H9 (cell line): ENCODE measurements around the gene IL24. TPM values are rescaled to one million over a fixed set of nuclear protein-coding genes. Genes with fewer than 3 reads are reported as not detected.

Experiments
- DNase-seq: peaks from one replicate; pipeline ENCODE4 v3.0.0-alpha.2; 2017
- H2AFZ ChIP-seq: one replicate; pipeline ENCODE4 v1.6.1; 2013; ENCODE audit warnings: mild to moderate bottlenecking, low read length, control low read depth, moderate library complexity
- H2AK5ac ChIP-seq: 2 replicates; pipeline ENCODE4 v1.6.1; 2013; ENCODE audit warnings: low read length, control low read depth, mixed read lengths; ENCODE audit not compliant: insufficient read length
- H2BK120ac ChIP-seq: one replicate; pipeline ENCODE4 v1.6.1; 2013; ENCODE audit warnings: low read depth, mild to moderate bottlenecking, low read length, control low read depth, inconsistent platforms; ENCODE audit not compliant: poor library complexity, severe bottlenecking
- H2BK12ac ChIP-seq: 2 replicates; pipeline ENCODE4 v1.6.1; 2013; ENCODE audit warnings: low read length, control low read depth, mixed read lengths, low read depth; ENCODE audit not compliant: insufficient read length
- H2BK15ac ChIP-seq: 2 replicates; pipeline ENCODE4 v1.6.1; 2013; ENCODE audit warnings: low read depth, low read length, control low read depth
- H2BK20ac ChIP-seq: one replicate; pipeline ENCODE4 v1.6.1; 2013; ENCODE audit warnings: low read depth, mild to moderate bottlenecking, low read length, control low read depth, inconsistent platforms; ENCODE audit not compliant: poor library complexity, severe bottlenecking
- H2BK5ac ChIP-seq: 2 replicates; pipeline ENCODE4 v1.6.1; 2013; ENCODE audit warnings: low read length, control low read depth, mixed read lengths; ENCODE audit not compliant: insufficient read length
- H3K14ac ChIP-seq: 2 replicates; pipeline ENCODE4 v1.6.1; 2013; ENCODE audit warnings: low read length, control low read depth; ENCODE audit not compliant: insufficient read depth
- H3K18ac ChIP-seq: 2 replicates; pipeline ENCODE4 v1.6.1; 2013; ENCODE audit warnings: low read depth, mild to moderate bottlenecking, mixed read lengths, low read length, control low read depth; ENCODE audit not compliant: insufficient read length
- H3K23ac ChIP-seq: 2 replicates; pipeline ENCODE4 v1.6.1; 2013; ENCODE audit warnings: low read length, control low read depth, mixed read lengths, low read depth; ENCODE audit not compliant: insufficient read length
- H3K23me2 ChIP-seq: 2 replicates; pipeline ENCODE4 v1.6.1; 2013; ENCODE audit warnings: low read depth, mild to moderate bottlenecking, mixed read lengths, low read length, control low read depth; ENCODE audit not compliant: insufficient read length, poor library complexity, severe bottlenecking
- H3K27ac ChIP-seq: 2 replicates; pipeline ENCODE4 v1.5.1; 2013; ENCODE audit warnings: low read length, control low read depth, mixed read lengths, low read depth; ENCODE audit not compliant: insufficient read length
- H3K27me3 ChIP-seq: 2 replicates; pipeline ENCODE4 v1.6.1; 2013; ENCODE audit warnings: low read length, control low read depth, inconsistent platforms; ENCODE audit not compliant: insufficient read depth
- H3K4ac ChIP-seq: 2 replicates; pipeline ENCODE4 v1.6.1; 2013; ENCODE audit warnings: low read depth, mild to moderate bottlenecking, control low read depth, inconsistent platforms, low read length, moderate library complexity
- H3K4me1 ChIP-seq: 2 replicates; pipeline ENCODE4 v1.6.1; 2013; ENCODE audit warnings: low read length, control low read depth, inconsistent platforms; ENCODE audit not compliant: insufficient read depth
- H3K4me2 ChIP-seq: 2 replicates; pipeline ENCODE4 v1.6.1; 2013; ENCODE audit warnings: low read length, control low read depth, mixed read lengths; ENCODE audit not compliant: insufficient read length, insufficient read depth
- H3K56ac ChIP-seq: 2 replicates; pipeline ENCODE4 v1.6.1; 2013; ENCODE audit warnings: low read depth, mild to moderate bottlenecking, mixed read lengths, low read length, control low read depth; ENCODE audit not compliant: insufficient read length
- H3K79me1 ChIP-seq: 2 replicates; pipeline ENCODE4 v1.6.1; 2013; ENCODE audit warnings: low read depth, mild to moderate bottlenecking, moderate library complexity, low read length, control low read depth, inconsistent platforms; ENCODE audit not compliant: insufficient read depth, poor library complexity, severe bottlenecking
- H3K79me2 ChIP-seq: 2 replicates; pipeline ENCODE4 v1.6.1; 2013; ENCODE audit warnings: low read length, control low read depth, inconsistent platforms; ENCODE audit not compliant: insufficient read depth
- H3K9ac ChIP-seq: 2 replicates; pipeline ENCODE4 v1.6.1; 2013; ENCODE audit warnings: low read length, control low read depth, mixed read lengths; ENCODE audit not compliant: insufficient read length; ENCODE audit errors: extremely low read depth
- H3K9me3 ChIP-seq: one replicate; pipeline ENCODE4 v1.6.1; 2013; ENCODE audit warnings: low read depth, low read length, inconsistent platforms; ENCODE audit not compliant: control insufficient read depth
- H3T11ph ChIP-seq: one replicate; pipeline ENCODE4 v1.6.1; 2013; ENCODE audit warnings: mild to moderate bottlenecking, low read length, control low read depth, inconsistent platforms
- H4K20me1 ChIP-seq: one replicate; pipeline ENCODE4 v1.6.1; 2013; ENCODE audit not compliant: control insufficient read depth, insufficient read length, insufficient read depth
- H4K5ac ChIP-seq: 2 replicates; pipeline ENCODE4 v1.6.1; 2013; ENCODE audit warnings: low read depth, mild to moderate bottlenecking, mixed read lengths, low read length, control low read depth; ENCODE audit not compliant: insufficient read length
- H4K8ac ChIP-seq: replicated peaks from 2 replicates; pipeline ENCODE4 v1.6.1; 2013; ENCODE audit warnings: low read length, control low read depth, mixed read lengths, low read depth; ENCODE audit not compliant: insufficient read length
- H4K91ac ChIP-seq: 2 replicates; pipeline ENCODE4 v1.6.1; 2013; ENCODE audit warnings: low read depth, mild to moderate bottlenecking, moderate library complexity, mixed read lengths, low read length, control low read depth; ENCODE audit not compliant: insufficient read length
- H3K27ac Mint-ChIP-seq, 3 experiments: 2 replicates in 2 of 3; 3 replicates in 1 of 3; pipeline ENCODE4 v1.8.0; 2020 to 2021; ENCODE audit warnings: mixed read lengths in 3 of 3, mild to moderate bottlenecking in 1 of 3, moderate library complexity in 1 of 3
- H3K27me3 Mint-ChIP-seq: 2 replicates; pipeline ENCODE4 v1.8.0; 2021; ENCODE audit warnings: low read depth, mild to moderate bottlenecking, moderate library complexity, mixed read lengths
- H3K36me3 Mint-ChIP-seq, 3 experiments: 2 replicates in 2 of 3; 3 replicates in 1 of 3; pipeline ENCODE4 v1.8.0; 2020 to 2021; ENCODE audit warnings: low read depth in 3 of 3, mixed read lengths in 3 of 3; ENCODE audit not compliant: insufficient read depth in 1 of 3
- H3K4me1 Mint-ChIP-seq, 2 experiments: 2 replicates each; pipeline ENCODE4 v1.8.0; 2020; ENCODE audit warnings: mixed read lengths in 2 of 2
- H3K4me3 Mint-ChIP-seq, 2 experiments: 2 replicates in 1 of 2; 3 replicates in 1 of 2; pipeline ENCODE4 v1.8.0; 2020 to 2021; ENCODE audit warnings: mild to moderate bottlenecking in 2 of 2, mixed read lengths in 2 of 2, moderate library complexity in 1 of 2
- H3K9me3 Mint-ChIP-seq, 2 experiments: 2 replicates in 1 of 2; 3 replicates in 1 of 2; pipeline ENCODE4 v1.8.0; 2020; ENCODE audit warnings: mild to moderate bottlenecking in 2 of 2, mixed read lengths in 2 of 2, moderate library complexity in 1 of 2
- CTCF ChIP-seq: fragments of 200-600 bp; sonication (generic); conservative IDR thresholded peaks from 3 replicates; pipeline ENCODE4 v1.8.0; 2021; ENCODE audit warnings: antibody characterized with exemption, mild to moderate bottlenecking
- WGBS: extraction: QIAGEN DNeasy Blood & Tissue Kit; methylation state at CpG from one replicate; pipeline ENCODE4 v1.1.7; 2013; ENCODE audit warnings: missing lambda C conversion rate, low lambda C conversion rate, mixed read lengths; ENCODE audit not compliant: insufficient read length; ENCODE audit errors: extremely low coverage; 5-methylcytosine and 5-hydroxymethylcytosine counted together
- total RNA-seq: library from RNA; stranded (reverse); gene quantifications from 2 replicates; pipeline ENCODE4 v1.2.1, GENCODE V29; 2021

The IL24 gene
- total RNA-seq, 1 experiment from 2014 or later, result not detected

GRCh38 chr1:206946261-206946660 lies 49.0 kb downstream of the IL24 start, which contains the start of gene PIGR:
Gene PIGR, minus strand, starts transcription at chr1:206946466. Its CDS starts 5,935 bp downstream, at chr1:206940531.
- no CpG with 5 or more reads among the region's 7 CpGs for WGBS
- Histone ChIP-seq H4K91ac (no peak within 1 kb of the TSS), H3K18ac (no peak within 1 kb of the TSS), H3K27ac (no peak within 1 kb of the TSS), H2BK12ac (no peak within 1 kb of the TSS), H2BK15ac (no peak within 1 kb of the TSS), H3K79me1 (no peaks in the 10 kb centered on the region), H4K5ac (no peak within 1 kb of the TSS), H3K23ac (no peak within 1 kb of the TSS), H2BK20ac (no peak within 1 kb of the TSS), H3K4me2 (no peak within 1 kb of the TSS), H3K4ac (no peak within 1 kb of the TSS), H3K9me3 (no peaks in the 10 kb centered on the region), H3K79me2 (no peaks in the 10 kb centered on the region), H3K27me3 (no peaks in the 10 kb centered on the region), H3K14ac (no peak within 1 kb of the TSS; the same call in 1 of the 2 replicates), H2AK5ac (no peak within 1 kb of the TSS), H2AFZ (no peak within 1 kb of the TSS), H3K56ac (no peak within 1 kb of the TSS), H3T11ph (no peak within 1 kb of the TSS), H3K23me2 (no peaks in the 10 kb centered on the region), H3K4me1 (no peaks in the 10 kb centered on the region), H4K8ac (no peak within 1 kb of the TSS), H2BK5ac (no peak within 1 kb of the TSS), H3K9ac (no peak within 1 kb of the TSS), H4K20me1 (no peaks in the 10 kb centered on the region), H2BK120ac (no peak within 1 kb of the TSS)
- Mint-ChIP-seq H3K9me3 (no peaks in the 10 kb centered on the region), H3K27me3 (peaks cover 30% of the 10 kb centered on the region), H3K27ac (no peak within 1 kb of the TSS; a peak in 2 of 7 replicates), H3K4me1 (no peaks in the 10 kb centered on the region), H3K4me3 (no peak within 1 kb of the TSS), H3K36me3 (no peaks in the 10 kb centered on the region; a peak in 1 of 7 replicates)
- DNase-seq, result no peak
- TF ChIP-seq CTCF, result no peak
